G401 (cell line): ENCODE measurements around the gene RSU1. TPM values are rescaled to one million over a fixed set of nuclear protein-coding genes. Genes with fewer than 3 reads are reported as not detected.
"Not testable (repeated sequence)": the region's sequence is repeated elsewhere in the genome, so short reads cannot be mapped to it uniquely, and the experiment has no call there.

Experiments used
- DNase-seq: peaks from one replicate; pipeline ENCODE4 v3.0.0-alpha.2; 2015; ENCODE audit warnings: low spot score
- in situ Hi-C: cut with HindIII; loops from 2 replicates; pipeline ENCODE4 v1.10.0; 2016; ENCODE audit warnings: low sequenced_read_pairs, mixed read lengths
- total RNA-seq: library from RNA; depleted of rRNA; stranded (reverse); fragments of >200 nt; shearing (Covaris generic); gene quantifications from 2 replicates; pipeline ENCODE4 v1.2.3, GENCODE V29; 2014

RSU1 gene
- total RNA-seq, 1 experiment from 2014 or later: 26.7 TPM

- DNase-seq, in situ Hi-C loops: not testable (repeated sequence)
Measured at GRCh38 chr10:16827474-16827873, 10.2 kb upstream of the RSU1 start.

GRCh38 chr10:16822726-16823360, 5.6 kb upstream of the RSU1 start:
- in situ Hi-C loops: no loop called here
- no peak for DNase-seq

DNA sequence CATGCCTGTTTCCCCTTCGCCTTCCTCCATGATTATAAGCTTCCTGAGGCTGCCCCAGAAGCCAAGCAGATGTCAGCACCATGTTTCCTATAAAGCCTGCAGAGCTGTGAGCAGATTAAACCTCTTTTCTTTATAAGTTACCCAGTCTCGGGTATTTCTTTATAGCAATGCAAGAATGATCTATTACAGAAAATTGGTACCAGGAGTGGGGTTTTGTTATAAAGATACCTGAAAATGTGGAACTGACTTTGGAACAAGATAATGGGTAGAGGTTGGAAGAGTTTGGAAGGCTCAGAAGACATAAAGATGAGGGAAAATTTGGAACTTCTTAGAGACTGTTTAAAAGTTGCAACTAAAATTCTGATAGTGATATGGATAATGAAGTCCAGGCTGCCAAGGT, 4.8 kb upstream of the RSU1 start:
- no peak for DNase-seq
- in situ Hi-C loops: no loop called here

- DNase-seq: no peak
- in situ Hi-C loops: no loop called here
Measured at GRCh38 chr10:16820421-16820820, 3.2 kb upstream of the RSU1 start.

GRCh38 chr10:16820018-16820417, 2.8 kb upstream of the RSU1 start:
- in situ Hi-C loops: no loop called here
- DNase-seq: no peak

DNA sequence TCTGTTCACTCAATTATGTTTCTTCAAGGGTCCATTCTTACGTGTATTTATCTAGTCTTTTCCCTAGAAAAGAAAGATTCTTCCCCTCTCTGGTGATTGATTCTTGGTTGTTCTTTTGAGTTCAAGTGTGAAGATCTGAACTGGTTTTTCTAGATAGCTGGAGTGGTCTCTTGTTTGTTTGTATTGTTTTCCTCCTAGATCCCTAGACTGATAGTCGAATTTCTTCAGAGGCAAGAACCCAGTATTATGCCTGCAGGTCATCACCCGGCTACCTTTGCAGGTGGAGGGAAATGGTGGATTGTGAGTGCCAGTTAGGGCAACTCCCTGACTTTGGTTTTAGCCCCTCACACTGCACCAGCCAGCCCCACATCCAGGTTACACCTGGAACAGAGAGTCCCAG, 2.2 kb upstream of the RSU1 start:
- in situ Hi-C loops: no loop called here
- DNase-seq: no peak

DNA sequence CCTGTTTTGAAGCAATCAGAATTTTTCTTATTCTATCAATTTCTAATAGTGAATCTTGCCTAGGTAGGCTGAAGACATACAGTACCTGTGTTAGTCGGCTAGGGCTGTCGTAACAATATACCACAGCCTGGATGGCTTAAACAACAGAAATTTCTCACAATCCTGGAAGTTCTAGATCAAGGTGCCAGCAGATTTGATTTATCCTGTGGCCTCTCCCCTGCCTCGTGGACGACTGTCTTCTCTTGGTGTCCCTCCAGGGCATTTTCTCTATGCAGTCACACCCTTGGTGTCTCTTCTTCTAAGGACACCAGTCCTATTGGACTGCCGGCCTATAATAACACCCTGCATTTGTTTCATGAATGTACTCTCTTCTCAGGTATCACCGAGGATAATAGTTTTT, 1.8 kb upstream of the RSU1 start:
- in situ Hi-C loops: no loop called here
- DNase-seq: no peak

GRCh38 chr10:16816830-16817124, 447 bp downstream of the RSU1 start:
- in situ Hi-C loops: no loop called here
- peak; percentile 48 for DNase-seq

GRCh38 chr10:16816171-16816570, 1.1 kb downstream of the RSU1 start:
- no peak for DNase-seq
- in situ Hi-C loops: no loop called here

DNA sequence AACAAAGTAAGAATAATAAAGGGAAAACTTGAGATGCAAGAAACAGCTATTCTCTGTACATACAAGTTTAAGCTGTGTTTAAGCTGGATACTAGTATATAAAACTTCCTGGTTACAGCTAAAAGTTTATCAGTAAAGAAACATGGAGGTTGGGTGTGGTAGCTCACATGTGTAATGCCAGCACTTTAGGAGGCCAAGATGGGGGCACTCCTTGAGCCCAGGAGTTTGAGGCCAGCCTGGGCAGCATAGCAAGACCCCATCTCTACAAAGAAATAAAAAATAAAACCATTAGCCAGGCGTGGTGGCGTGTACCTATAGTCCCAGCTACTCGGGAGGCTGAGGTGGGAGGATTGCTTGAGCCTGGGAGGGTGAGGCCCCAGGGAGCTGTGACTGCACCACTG, 3.2 kb downstream of the RSU1 start:
- no peak for DNase-seq
- in situ Hi-C loops: no loop called here

- no peak for DNase-seq
- in situ Hi-C loops: no loop called here
Measured at GRCh38 chr10:16812676-16813075, 4.5 kb downstream of the RSU1 start.

DNA sequence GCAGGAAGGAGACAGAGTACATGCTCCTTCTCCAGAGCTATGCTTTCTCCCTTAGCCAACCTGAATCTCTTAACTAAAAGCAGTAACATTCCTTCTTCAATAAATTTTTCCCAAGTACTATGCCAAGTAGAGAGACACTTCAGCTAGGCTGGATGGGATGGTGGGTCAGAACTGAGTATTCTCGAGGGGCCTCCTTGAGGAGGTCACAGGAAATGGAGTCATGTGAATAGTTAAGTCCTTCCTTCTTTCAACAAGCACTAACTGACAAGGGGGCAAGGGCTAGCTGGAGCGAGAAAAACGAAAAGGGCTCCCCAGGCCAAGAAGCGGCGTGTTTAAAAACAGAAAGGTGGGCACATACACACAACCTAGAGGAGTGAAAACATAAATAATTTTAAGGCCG, 5.5 kb downstream of the RSU1 start:
- in situ Hi-C loops: no loop called here
- DNase-seq: no peak

DNA sequence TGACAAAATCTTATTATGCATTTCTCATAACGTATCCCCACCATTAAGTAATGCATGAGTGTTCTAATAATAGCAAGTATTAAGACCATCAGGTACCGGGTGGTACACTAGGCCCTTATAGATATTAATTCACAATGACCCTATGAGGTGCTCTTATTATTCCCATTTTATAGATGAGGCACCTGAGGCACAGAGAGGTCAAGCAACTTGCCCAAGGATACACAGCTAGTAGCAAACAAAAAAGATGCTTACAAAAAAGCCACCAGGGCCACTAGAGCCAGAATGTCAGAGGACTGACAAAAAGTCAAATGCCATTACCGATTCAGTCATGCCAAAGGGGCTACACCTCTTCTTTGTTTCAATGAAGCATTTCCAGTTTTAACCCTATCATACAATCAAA, 5.9 kb downstream of the RSU1 start:
- no peak for DNase-seq
- in situ Hi-C loops: no loop called here

GRCh38 chr10:16809074-16809718, 8.0 kb downstream of the RSU1 start:
- peak; percentile 50 for DNase-seq
- in situ Hi-C loops: no loop called here

- DNase-seq: no peak
- in situ Hi-C loops: no loop called here
Measured at GRCh38 chr10:16804123-16804522, 13.1 kb downstream of the RSU1 start.

DNA sequence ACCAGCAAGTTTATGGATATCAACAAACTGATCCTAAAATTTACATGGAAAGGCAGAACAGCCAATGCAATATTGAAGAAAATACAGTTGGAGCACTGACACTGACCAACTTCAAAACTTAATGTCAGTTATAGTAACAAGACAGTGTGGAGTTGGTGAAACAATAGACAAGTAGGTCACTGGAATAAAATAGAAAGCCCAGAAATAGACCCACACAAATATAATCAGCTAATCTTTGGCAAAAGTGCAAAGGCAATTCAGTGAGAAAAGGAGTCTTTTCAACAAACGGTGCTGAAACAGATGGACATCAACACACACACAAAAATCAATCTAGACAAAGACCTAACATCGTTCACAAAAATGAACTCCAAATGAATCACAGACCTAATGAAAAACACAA, 13.8 kb downstream of the RSU1 start:
- in situ Hi-C loops: no loop called here
- peak; percentile 60 for DNase-seq

DNA sequence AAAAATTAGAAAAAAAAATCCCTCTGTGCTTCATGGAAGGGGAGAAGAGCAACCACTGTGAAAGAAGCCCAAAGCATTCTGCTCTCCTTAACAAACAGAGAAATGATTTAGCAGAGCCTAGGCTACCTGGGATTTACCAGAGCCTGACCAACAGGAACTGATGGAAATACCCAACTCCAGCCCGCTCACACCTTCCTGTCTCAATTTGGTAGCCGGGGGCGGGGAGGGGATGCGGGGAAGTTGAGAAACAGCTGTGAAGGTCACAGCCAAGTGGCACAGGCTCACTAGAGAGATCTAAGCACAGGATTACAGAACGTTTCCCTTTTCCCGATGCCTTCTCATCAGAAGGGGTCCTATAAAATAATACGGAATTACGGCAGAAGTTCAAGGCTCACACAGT, 17.6 kb downstream of the RSU1 start:
- no peak for DNase-seq
- in situ Hi-C loops: no loop called here

- no peak for DNase-seq
- in situ Hi-C loops: no loop called here
Measured at GRCh38 chr10:16798571-16798970, 18.7 kb downstream of the RSU1 start.

GRCh38 chr10:16795410-16796073, 21.7 kb downstream of the RSU1 start:
- DNase-seq: no peak
- in situ Hi-C loops: no loop called here

DNA sequence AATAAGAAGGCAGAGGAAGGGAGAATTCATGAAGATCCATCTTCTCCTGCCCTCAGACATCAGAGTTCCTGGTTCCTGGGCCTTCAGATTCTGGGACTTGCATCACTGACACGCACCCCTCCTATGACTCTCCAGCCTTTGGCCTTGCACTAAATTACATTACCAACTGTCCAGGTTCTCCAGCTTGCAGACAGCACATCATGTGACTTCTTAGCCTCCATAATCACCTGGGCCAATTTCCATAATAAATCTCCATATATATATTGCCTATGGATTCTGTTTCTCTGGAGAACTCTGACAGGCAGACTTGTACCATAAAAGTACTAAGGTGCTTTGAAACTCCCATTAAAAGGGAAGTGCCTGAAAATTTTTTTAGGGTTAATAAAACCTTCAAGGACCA, 23.2 kb downstream of the RSU1 start:
- no peak for DNase-seq
- in situ Hi-C loops: no loop called here

GRCh38 chr10:16792675-16793074, 24.5 kb downstream of the RSU1 start:
- peak; percentile 67 for DNase-seq

More at GRCh38 chr10:16792675-16793074, 24.5 kb downstream of the RSU1 start:
- in situ Hi-C loops: no loop called here
